GM12878 (cell line): Measurements from ENCODE around the gene ZNF200. TPM values are rescaled to one million over a fixed set of nuclear protein-coding genes. Genes with fewer than 3 reads are reported as not detected.

Source experiments
- ATAC-seq: fragments of 200-7000 bp; cut with Tn5 transposase; 3 replicates; pipeline ENCODE4 v1.9.1; 2020; ENCODE audit warnings: mild to moderate bottlenecking, moderate library complexity
- BruUV-seq: library from RNA; stranded (reverse); fragments of 400-500 nt; replicated peaks from 2 replicates; lab custom pipeline; 2021; lab: Mats Ljungman, UMichigan
- CTCF ChIA-PET: fragments of 300-600 bp; sonication (Branson Sonifier 250); formaldehyde crosslinking; extraction: SDS; loops from one replicate; lab custom pipeline; 2021; ENCODE audit warnings: inconsistent platforms; lab: Yijun Ruan, JAX
- POLR2A ChIA-PET: fragments of 350-600 bp; formaldehyde crosslinking; extraction: SDS; loops from one replicate; lab custom pipeline; 2021; ENCODE audit warnings: inconsistent platforms; lab: Charles Lee
- RAD21 ChIA-PET: fragments of 300-600 bp; sonication (Branson Sonifier 250); formaldehyde crosslinking; loops from one replicate; lab custom pipeline; 2023; ENCODE audit warnings: antibody characterized with exemption; ENCODE audit not compliant: unreplicated experiment; lab: Charles Lee
- SMC1A ChIA-PET: fragments of 300-600 bp; sonication (Branson Sonifier 250); formaldehyde crosslinking; loops from one replicate; lab custom pipeline; 2023; ENCODE audit not compliant: unreplicated experiment, uncharacterized antibody; lab: Charles Lee
- DNase-seq: peaks from one replicate; pipeline ENCODE4 v3.0.0-alpha.2; 2011; ENCODE audit warnings: low read depth, low spot score
- FAIRE-seq: peaks from 3 replicates; lab custom pipeline; 2011; peaks lifted over from hg19 to GRCh38; lab: Jason Lieb, UNC
- H2AFZ ChIP-seq: 2 replicates; pipeline ENCODE4 v1.6.0; 2011; ENCODE audit warnings: low read depth, low read length, control low read depth; ENCODE audit not compliant: control insufficient read depth
- H3K27ac ChIP-seq: 2 replicates; pipeline ENCODE4 v1.5.1; 2011; ENCODE audit warnings: control low read depth; ENCODE audit not compliant: control insufficient read depth, insufficient read depth
- H3K27me3 ChIP-seq, 2 experiments: replicated peaks in 1 of 2; 2 replicates each; pipeline versions ENCODE4 v1.6.0 to v1.6.1; 2011; ENCODE audit warnings: low read length in 1 of 2; ENCODE audit not compliant: control insufficient read depth in 2 of 2, insufficient read depth in 2 of 2
- H3K36me3 ChIP-seq, 2 experiments: 2 replicates each; pipeline ENCODE4 v1.5.1; 2011; ENCODE audit warnings: low read length in 1 of 2; ENCODE audit not compliant: control insufficient read depth in 2 of 2, insufficient read depth in 2 of 2
- H3K4me1 ChIP-seq: 2 replicates; pipeline ENCODE4 v1.6.1; 2011; ENCODE audit warnings: mild to moderate bottlenecking, low read length, moderate library complexity, mixed read lengths; ENCODE audit not compliant: control insufficient read depth, insufficient read depth
- H3K4me2 ChIP-seq: 2 replicates; pipeline ENCODE4 v1.6.0; 2011; ENCODE audit warnings: control low read depth; ENCODE audit not compliant: control insufficient read depth, insufficient read depth
- H3K4me3 ChIP-seq: fragments of 200-600 bp; sonication (generic); 2 replicates; pipeline ENCODE4 v1.5.1; 2016
- H3K79me2 ChIP-seq: 2 replicates; pipeline ENCODE4 v1.6.0; 2011; ENCODE audit warnings: low read length; ENCODE audit not compliant: control insufficient read depth, insufficient read depth
- H3K9ac ChIP-seq: 2 replicates; pipeline ENCODE4 v1.8.0; 2011; ENCODE audit warnings: low read length, control low read depth, mixed read lengths; ENCODE audit not compliant: control insufficient read depth, insufficient read depth
- H3K9me3 ChIP-seq: replicated peaks from 3 replicates; pipeline ENCODE4 v1.5.1; 2011; ENCODE audit warnings: mild to moderate bottlenecking, low read length; ENCODE audit not compliant: control insufficient read depth, insufficient read depth
- H4K20me1 ChIP-seq: 2 replicates; pipeline ENCODE4 v1.6.0; 2011; ENCODE audit not compliant: control insufficient read depth, insufficient read depth
- BACH1 ChIP-seq: fragments of 450-650 bp; IDR thresholded peaks from 2 replicates; pipeline ENCODE4 v1.6.1; 2017; ENCODE audit warnings: mild to moderate bottlenecking, borderline replicate concordance
- BMI1 ChIP-seq: fragments of 450-650 bp; IDR thresholded peaks from 2 replicates; pipeline ENCODE4 v1.6.1; 2016; ENCODE audit warnings: mild to moderate bottlenecking, moderate library complexity, borderline replicate concordance
- CBX3 ChIP-seq: fragments of 200-600 bp; sonication (generic); IDR thresholded peaks from 2 replicates; pipeline ENCODE4 v1.6.1; 2016; ENCODE audit warnings: low read depth, borderline replicate concordance
- FOXK2 ChIP-seq: fragments of 450-650 bp; IDR thresholded peaks from 2 replicates; pipeline ENCODE4 v1.6.1; 2017; ENCODE audit warnings: mild to moderate bottlenecking, moderate library complexity
- MTA2 ChIP-seq: fragments of 450-650 bp; IDR thresholded peaks from 2 replicates; pipeline ENCODE4 v1.6.1; 2016; ENCODE audit warnings: low read depth, mild to moderate bottlenecking, moderate library complexity
- NR2C2 ChIP-seq: IDR thresholded peaks from 2 replicates; pipeline ENCODE4 v1.6.1; 2011; ENCODE audit warnings: borderline replicate concordance, low read depth; ENCODE audit not compliant: control insufficient read depth, insufficient read length
- PML ChIP-seq: IDR thresholded peaks from 2 replicates; pipeline ENCODE4 v1.6.1; 2012; ENCODE audit warnings: low read length, inconsistent platforms
- SIN3A ChIP-seq: IDR thresholded peaks from 2 replicates; pipeline ENCODE4 v1.6.1; 2012; ENCODE audit warnings: low read depth, low read length, improper control_type of control experiment
- ZNF274 ChIP-seq: IDR thresholded peaks from one replicate; pipeline ENCODE4 v1.8.0; 2011; ENCODE audit not compliant: insufficient read length, insufficient read depth
- ZSCAN29 ChIP-seq: fragments of 450-650 bp; IDR thresholded peaks from 2 replicates; pipeline ENCODE4 v1.6.1; 2017; ENCODE audit warnings: mild to moderate bottlenecking, moderate library complexity
- ZZZ3 ChIP-seq: IDR thresholded peaks from 2 replicates; pipeline ENCODE4 v1.6.1; 2011; ENCODE audit warnings: low read depth; ENCODE audit not compliant: control insufficient read depth, insufficient read length
- WGBS: methylation state at CpG from one replicate; pipeline ENCODE4 v1.1.6; 2016; ENCODE audit warnings: low lambda C conversion rate; ENCODE audit not compliant: insufficient replicate concordance, insufficient coverage; ENCODE audit errors: missing lambda C conversion rate; 5-methylcytosine and 5-hydroxymethylcytosine counted together
- in situ Hi-C: fragments of 300-500 bp; cut with MboI; formaldehyde crosslinking; loops from 9 replicates; pipeline ENCODE4 v1.14.3; 2018; ENCODE audit warnings: mixed read lengths
- intact Hi-C: fragments of 100-400 bp; cut with micrococcal nuclease; formaldehyde crosslinking; loops from one replicate; pipeline ENCODE4 v1.14.2; 2022; ENCODE audit not compliant: unreplicated experiment
- polyA plus RNA-seq, 11 experiments: library from polyadenylated mRNA; depleted of rRNA in 4 of 11; unstranded in 6 of 11; stranded (reverse) in 5 of 11; fragments of >200 nt; fragmentation: Nextera tagmentation in 4 of 11; fragmentation: Illumina TruSeq in 1 of 11; extraction: Ambion mirVana in 4 of 11; extraction: Trizol in 1 of 11; gene quantifications; 1 replicate in 1 of 11; 2 replicates in 10 of 11; pipeline versions ENCODE4 v1.2.1 to v1.2.3, GENCODE V29; 2011 to 2016; ENCODE audit warnings: inconsistent platforms in 2 of 11, missing spikeins in 2 of 11, low read depth in 1 of 11
- total RNA-seq, 4 experiments: library from RNA; depleted of rRNA in 3 of 4; stranded (reverse); fragments of >200 nt in 3 of 4; fragmentation: Illumina TruSeq in 1 of 4; extraction: Trizol in 1 of 4; gene quantifications; 2 replicates each; pipeline versions ENCODE4 v1.2.1 to v1.2.3, GENCODE V29; 2013 to 2021
- TF ChIP-seq, protein P1 (sequence below): fragments of 450-650 bp; formaldehyde crosslinking; IDR thresholded peaks from 2 replicates; pipeline ENCODE4 v1.5.0; 2022; ENCODE audit warnings: mild to moderate bottlenecking, missing genetic modification characterization
- TF ChIP-seq, protein P2 (sequence below): IDR thresholded peaks from 2 replicates; pipeline ENCODE4 v1.6.1; 2012; ENCODE audit warnings: low read depth, low read length, improper control_type of control experiment

The ZNF200 gene
- total and polyA plus RNA-seq, 10 of the 15 experiments (the other 5 are each of a cell fraction or from before 2014, with no cell fraction given), result 4.0 to 13.9 (median 9.6) TPM

DNA sequence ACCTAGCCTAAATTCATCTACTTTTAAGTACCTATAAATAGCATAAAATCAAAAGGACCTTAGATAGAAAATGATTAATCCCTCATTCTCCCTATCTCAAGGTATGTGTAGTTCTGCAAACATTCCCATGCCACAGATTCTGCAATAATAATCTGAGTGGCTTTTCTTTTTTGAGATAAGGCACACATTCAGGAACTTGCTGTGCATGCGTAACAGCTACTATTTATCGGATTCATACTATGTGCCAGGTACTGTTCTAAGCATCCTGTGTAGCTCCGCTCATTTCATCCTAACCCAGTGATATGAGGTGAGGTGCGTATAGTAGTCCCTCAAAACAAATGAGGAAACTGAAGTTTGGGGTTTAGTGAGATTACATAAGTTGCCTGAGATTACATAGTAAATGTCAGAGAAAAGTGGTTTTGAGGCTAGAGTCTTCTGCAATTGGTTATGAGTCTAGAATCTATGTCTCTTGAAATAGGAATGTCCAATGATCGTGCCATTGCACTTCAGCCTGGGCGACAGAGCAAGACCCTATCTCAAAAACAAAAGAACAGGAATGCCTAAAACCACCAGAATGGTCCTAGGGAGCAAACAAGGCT, 46.4 kb upstream of the ZNF200 start:
- WGBS, result 89% methylated on average over 6 of the region's 6 CpGs
- Histone ChIP-seq H3K4me3 (no peak overlapping the region), H3K27me3 (no peaks in the 10 kb centered on the region), H3K36me3 (peaks cover 5 to 7% of the 10 kb centered on the region in 2 experiments; a peak in 3 of 4 replicates), H3K4me2 (no peak overlapping the region), H3K9me3 (peaks cover 13% of the 10 kb centered on the region), H3K4me1 (peaks cover 10% of the 10 kb centered on the region; the same call in 1 of the 2 replicates), H2AFZ (no peak overlapping the region), H3K27ac (no peak overlapping the region), H3K79me2 (peaks cover 29% of the 10 kb centered on the region), H3K9ac (no peak overlapping the region), H4K20me1 (no peaks in the 10 kb centered on the region)
- ChIA-PET CTCF (interaction anchor here (3.8 kb wide), 1 partner anchor 14 kb away, joined by 20 read pairs; no protein-coding TSS in a partner anchor), POLR2A (interaction anchor here (1.0 kb wide), 1 partner anchor 15 kb away, joined by 3 read pairs; no protein-coding TSS in a partner anchor), RAD21 (interaction anchor here (1.4 kb wide), 1 partner anchor 17 kb away, joined by 4 read pairs; no protein-coding TSS in a partner anchor), SMC1A (interaction anchor here (1.1 kb wide), 1 partner anchor 11 kb away, joined by 3 read pairs; no protein-coding TSS in a partner anchor)
- no peak for ATAC-seq
- in situ Hi-C loops (no loop called here), intact Hi-C loops (loop anchor here (5.0 to 10.0 kb wide), 2 partner anchors 89 to 123 kb away; partner anchors contain the start of genes ZNF174 and ZSCAN32)
- DNase-seq, result no peak
- no TSS peak for BruUV-seq
- TF ChIP-seq SIN3A (no peak), ZSCAN29 (no peak), CBX3 (no peak), BMI1 (no peak), MTA2 (no peak), NR2C2 (no peak), BACH1 (no peak), FOXK2 (no peak), ZZZ3 (no peak), PML (no peak), ZNF274 (no peak)
- TF ChIP-seq, protein P1, sequence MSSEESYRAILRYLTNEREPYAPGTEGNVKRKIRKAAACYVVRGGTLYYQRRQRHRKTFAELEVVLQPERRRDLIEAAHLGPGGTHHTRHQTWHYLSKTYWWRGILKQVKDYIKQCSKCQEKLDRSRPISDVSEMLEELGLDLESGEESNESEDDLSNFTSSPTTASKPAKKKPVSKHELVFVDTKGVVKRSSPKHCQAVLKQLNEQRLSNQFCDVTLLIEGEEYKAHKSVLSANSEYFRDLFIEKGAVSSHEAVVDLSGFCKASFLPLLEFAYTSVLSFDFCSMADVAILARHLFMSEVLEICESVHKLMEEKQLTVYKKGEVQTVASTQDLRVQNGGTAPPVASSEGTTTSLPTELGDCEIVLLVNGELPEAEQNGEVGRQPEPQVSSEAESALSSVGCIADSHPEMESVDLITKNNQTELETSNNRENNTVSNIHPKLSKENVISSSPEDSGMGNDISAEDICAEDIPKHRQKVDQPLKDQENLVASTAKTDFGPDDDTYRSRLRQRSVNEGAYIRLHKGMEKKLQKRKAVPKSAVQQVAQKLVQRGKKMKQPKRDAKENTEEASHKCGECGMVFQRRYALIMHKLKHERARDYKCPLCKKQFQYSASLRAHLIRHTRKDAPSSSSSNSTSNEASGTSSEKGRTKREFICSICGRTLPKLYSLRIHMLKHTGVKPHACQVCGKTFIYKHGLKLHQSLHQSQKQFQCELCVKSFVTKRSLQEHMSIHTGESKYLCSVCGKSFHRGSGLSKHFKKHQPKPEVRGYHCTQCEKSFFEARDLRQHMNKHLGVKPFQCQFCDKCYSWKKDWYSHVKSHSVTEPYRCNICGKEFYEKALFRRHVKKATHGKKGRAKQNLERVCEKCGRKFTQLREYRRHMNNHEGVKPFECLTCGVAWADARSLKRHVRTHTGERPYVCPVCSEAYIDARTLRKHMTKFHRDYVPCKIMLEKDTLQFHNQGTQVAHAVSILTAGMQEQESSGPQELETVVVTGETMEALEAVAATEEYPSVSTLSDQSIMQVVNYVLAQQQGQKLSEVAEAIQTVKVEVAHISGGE (CRISPR knock-in tag), result no peak
- TF ChIP-seq, protein P2, sequence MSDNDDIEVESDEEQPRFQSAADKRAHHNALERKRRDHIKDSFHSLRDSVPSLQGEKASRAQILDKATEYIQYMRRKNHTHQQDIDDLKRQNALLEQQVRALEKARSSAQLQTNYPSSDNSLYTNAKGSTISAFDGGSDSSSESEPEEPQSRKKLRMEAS, result no peak
- FAIRE-seq, result no peak
